Measurements from ENCODE around the gene FRA10AC1.

DNA sequence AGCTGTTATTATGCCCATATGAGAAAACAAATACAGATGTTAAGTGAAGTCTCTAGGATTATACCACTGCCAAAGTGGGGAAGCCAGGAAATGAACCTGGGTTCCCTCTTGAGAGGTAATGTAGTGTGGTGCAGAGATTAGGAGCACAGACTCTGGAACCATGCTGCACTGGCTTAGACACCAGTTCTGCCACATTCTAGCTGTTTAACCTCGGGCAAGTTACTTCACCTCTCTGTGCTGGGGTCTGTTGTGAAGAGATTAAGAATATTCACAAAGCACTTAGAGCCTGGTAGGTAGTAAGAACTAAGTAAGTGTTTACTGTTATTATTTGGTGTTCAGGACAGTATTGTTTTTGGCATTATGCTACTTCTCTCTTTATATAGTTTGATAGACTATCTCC is 48.2 kb downstream of the FRA10AC1 start:
- TF ChIP-seq, protein P1, sequence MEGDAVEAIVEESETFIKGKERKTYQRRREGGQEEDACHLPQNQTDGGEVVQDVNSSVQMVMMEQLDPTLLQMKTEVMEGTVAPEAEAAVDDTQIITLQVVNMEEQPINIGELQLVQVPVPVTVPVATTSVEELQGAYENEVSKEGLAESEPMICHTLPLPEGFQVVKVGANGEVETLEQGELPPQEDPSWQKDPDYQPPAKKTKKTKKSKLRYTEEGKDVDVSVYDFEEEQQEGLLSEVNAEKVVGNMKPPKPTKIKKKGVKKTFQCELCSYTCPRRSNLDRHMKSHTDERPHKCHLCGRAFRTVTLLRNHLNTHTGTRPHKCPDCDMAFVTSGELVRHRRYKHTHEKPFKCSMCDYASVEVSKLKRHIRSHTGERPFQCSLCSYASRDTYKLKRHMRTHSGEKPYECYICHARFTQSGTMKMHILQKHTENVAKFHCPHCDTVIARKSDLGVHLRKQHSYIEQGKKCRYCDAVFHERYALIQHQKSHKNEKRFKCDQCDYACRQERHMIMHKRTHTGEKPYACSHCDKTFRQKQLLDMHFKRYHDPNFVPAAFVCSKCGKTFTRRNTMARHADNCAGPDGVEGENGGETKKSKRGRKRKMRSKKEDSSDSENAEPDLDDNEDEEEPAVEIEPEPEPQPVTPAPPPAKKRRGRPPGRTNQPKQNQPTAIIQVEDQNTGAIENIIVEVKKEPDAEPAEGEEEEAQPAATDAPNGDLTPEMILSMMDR (IDR thresholded peaks at IDR 0.05), result no peak
- TF ChIP-seq EZH2 (IDR thresholded peaks at IDR 0.05; ENCODE audit: borderline replicate concordance, insufficient read depth, low read depth, low read length, poor library complexity, severe bottlenecking), result no peak
